Prostate gland (tissue), 2 donors: ENCODE results near the gene PUS1.
"Not testable (repeated sequence)": the region's sequence is repeated elsewhere in the genome, so short reads cannot be mapped to it uniquely, and the experiment has no call there.

ENCODE experiments used
- POLR2A ChIP-seq: fragments of 450-650 bp; IDR thresholded peaks from one replicate; pipeline ENCODE4 v1.6.1; 2016; ENCODE audit warnings: antibody characterized with exemption, mild to moderate bottlenecking
- POLR2AphosphoS5 ChIP-seq: sonication (generic); formaldehyde crosslinking; IDR thresholded peaks from one replicate; pipeline ENCODE4 v1.6.1; 2017; ENCODE audit warnings: antibody characterized with exemption
- TF ChIP-seq, protein P1 (sequence below), 4 experiments: fragments of 200-600 bp in 2 of 4; fragments of 450-650 bp in 2 of 4; sonication (generic) in 2 of 4; IDR thresholded peaks; 1 replicate in 3 of 4; 2 replicates in 1 of 4; pipeline ENCODE4 v1.5.1; 2016 to 2019; ENCODE audit warnings: antibody characterized with exemption in 4 of 4, mild to moderate bottlenecking in 2 of 4, moderate library complexity in 2 of 4

DNA sequence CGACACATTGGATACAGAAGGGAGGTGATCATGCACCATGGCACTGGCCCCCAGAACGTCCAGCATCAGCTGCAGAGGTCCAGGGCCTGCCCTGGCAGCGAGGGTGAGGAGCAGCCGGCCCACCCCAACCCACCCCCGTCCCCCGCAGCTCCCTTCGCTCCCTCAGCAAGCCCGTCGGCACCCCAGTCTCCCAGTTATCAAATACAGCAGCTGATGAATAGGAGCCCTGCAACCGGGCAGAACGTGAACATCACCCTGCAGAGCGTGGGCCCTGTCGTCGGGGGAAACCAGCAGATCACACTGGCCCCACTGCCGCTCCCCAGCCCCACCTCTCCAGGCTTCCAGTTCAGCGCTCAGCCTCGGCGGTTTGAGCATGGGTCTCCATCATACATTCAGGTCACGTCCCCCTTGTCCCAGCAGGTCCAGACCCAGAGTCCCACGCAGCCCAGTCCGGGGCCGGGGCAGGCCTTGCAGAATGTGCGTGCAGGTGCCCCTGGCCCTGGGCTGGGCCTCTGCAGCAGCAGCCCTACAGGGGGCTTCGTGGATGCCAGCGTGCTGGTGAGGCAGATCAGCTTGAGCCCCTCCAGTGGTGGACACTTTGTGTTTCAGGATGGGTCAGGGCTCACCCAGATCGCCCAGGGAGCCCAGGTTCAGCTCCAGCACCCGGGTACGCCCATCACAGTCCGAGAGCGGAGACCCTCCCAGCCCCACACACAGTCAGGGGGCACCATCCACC is 31.7 kb downstream of the PUS1 start:
- TF ChIP-seq, protein P1, sequence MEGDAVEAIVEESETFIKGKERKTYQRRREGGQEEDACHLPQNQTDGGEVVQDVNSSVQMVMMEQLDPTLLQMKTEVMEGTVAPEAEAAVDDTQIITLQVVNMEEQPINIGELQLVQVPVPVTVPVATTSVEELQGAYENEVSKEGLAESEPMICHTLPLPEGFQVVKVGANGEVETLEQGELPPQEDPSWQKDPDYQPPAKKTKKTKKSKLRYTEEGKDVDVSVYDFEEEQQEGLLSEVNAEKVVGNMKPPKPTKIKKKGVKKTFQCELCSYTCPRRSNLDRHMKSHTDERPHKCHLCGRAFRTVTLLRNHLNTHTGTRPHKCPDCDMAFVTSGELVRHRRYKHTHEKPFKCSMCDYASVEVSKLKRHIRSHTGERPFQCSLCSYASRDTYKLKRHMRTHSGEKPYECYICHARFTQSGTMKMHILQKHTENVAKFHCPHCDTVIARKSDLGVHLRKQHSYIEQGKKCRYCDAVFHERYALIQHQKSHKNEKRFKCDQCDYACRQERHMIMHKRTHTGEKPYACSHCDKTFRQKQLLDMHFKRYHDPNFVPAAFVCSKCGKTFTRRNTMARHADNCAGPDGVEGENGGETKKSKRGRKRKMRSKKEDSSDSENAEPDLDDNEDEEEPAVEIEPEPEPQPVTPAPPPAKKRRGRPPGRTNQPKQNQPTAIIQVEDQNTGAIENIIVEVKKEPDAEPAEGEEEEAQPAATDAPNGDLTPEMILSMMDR (IDR thresholded peaks at IDR 0.05), result not testable (repeated sequence)
- TF ChIP-seq POLR2A, POLR2AphosphoS5: not testable (repeated sequence)
